Choroid plexus epithelial cell (primary cell): ENCODE data around the gene ID3.

Experiments used
- DNase-seq: peaks from one replicate; pipeline ENCODE4 v3.0.0-alpha.2; 2010; ENCODE audit warnings: low read depth
- H3K4me3 ChIP-seq: 2 replicates; pipeline ENCODE4 v1.5.1; 2011; ENCODE audit warnings: low read depth, mild to moderate bottlenecking, control low read depth, low read length, moderate library complexity
- TF ChIP-seq, protein P1 (sequence below): conservative IDR thresholded peaks from 2 replicates; pipeline ENCODE4 v1.5.1; 2011; ENCODE audit warnings: low read depth, mild to moderate bottlenecking, control low read depth, inconsistent platforms, low read length, moderate library complexity

Gene ID3

DNA sequence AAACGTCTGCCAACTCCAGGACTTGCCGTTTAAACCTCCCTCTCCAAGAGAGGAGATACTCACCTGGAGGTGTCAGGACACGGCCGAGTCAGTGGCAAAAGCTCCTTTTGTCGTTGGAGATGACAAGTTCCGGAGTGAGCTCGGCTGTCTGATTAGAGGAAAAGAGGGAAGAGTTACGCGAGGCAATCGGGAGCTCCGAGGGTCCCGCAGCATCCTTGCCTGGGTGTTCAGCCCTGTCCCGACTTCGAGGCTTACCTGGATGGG, 497 bp downstream of the ID3 start:
- peak overlapping the region; percentile 91 for H3K4me3 ChIP-seq
- TF ChIP-seq, protein P1, sequence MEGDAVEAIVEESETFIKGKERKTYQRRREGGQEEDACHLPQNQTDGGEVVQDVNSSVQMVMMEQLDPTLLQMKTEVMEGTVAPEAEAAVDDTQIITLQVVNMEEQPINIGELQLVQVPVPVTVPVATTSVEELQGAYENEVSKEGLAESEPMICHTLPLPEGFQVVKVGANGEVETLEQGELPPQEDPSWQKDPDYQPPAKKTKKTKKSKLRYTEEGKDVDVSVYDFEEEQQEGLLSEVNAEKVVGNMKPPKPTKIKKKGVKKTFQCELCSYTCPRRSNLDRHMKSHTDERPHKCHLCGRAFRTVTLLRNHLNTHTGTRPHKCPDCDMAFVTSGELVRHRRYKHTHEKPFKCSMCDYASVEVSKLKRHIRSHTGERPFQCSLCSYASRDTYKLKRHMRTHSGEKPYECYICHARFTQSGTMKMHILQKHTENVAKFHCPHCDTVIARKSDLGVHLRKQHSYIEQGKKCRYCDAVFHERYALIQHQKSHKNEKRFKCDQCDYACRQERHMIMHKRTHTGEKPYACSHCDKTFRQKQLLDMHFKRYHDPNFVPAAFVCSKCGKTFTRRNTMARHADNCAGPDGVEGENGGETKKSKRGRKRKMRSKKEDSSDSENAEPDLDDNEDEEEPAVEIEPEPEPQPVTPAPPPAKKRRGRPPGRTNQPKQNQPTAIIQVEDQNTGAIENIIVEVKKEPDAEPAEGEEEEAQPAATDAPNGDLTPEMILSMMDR = no peak
- DNase-seq = peak; percentile 34

DNA sequence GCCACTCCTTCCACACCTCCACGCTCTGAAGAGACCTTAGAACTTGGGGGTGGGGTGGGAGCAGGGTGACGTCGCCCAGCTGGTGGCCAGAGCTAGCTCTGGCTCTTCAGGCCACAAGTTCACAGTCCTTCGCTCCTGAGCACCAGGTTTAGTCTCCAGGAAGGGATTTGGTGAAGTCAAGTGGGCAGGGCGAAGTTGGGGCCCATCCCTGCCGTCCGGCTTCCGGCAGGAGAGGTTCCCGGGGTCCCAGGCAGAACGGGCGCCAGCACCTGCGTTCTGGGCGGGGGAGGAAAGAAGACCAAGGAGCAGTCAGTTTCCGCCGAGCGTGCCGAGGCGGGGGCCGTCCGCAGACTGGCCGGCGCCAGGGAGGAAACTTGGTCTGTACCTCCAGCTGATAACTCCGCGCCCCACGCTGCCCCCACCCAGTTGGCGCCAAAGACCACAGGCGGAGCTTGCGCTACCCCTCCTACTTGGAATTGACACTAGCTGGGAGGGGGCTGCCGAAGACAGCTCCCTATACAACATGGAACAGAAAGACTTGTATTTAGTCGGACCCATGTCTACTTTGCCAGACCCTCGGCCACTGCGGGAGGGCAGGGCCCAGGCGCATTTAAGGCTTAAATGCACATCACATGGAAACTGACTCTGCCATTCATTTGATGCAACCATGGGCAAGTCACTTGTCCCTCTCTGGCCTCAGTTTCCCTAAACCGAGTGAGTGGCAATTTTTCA, 995 bp downstream of the ID3 start:
- peak overlapping the region; percentile 91 for H3K4me3 ChIP-seq
- DNase-seq = peak; percentile 47
- TF ChIP-seq, protein P1 = no peak

DNA sequence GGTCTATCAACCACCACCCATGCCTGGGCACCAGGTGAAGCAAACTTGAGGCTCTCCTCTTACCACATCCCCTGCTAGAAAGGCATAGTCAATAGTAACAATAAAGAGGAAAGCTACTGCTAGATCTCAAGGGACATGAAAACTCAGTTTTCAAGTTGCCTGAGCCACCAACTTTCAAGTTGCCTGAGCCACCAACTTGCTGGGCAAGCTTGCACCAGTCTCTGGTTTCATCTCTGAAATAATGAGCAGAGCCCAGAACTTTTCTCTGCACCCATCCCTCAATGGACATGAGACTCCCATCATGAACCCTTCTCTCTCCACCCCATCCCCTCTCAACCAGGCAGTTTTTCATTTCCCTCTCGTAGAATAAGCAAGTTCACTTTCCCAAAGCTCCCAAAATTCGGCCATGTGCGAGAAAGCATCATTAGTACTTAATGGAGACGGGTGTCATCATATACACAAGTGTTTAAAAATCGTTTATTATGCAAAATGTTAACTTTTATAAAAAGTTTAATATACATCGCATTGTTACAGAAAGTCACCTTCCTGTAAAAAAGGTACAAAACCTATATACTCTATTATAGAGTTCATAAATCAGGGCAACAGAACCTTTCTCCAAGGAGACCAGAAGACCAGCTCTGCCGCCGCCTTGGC, 1.7 kb downstream of the ID3 start:
- TF ChIP-seq, protein P1 = no peak
- H3K4me3 ChIP-seq = peak overlapping the region; percentile 91
- peak; percentile 36 for DNase-seq

DNA sequence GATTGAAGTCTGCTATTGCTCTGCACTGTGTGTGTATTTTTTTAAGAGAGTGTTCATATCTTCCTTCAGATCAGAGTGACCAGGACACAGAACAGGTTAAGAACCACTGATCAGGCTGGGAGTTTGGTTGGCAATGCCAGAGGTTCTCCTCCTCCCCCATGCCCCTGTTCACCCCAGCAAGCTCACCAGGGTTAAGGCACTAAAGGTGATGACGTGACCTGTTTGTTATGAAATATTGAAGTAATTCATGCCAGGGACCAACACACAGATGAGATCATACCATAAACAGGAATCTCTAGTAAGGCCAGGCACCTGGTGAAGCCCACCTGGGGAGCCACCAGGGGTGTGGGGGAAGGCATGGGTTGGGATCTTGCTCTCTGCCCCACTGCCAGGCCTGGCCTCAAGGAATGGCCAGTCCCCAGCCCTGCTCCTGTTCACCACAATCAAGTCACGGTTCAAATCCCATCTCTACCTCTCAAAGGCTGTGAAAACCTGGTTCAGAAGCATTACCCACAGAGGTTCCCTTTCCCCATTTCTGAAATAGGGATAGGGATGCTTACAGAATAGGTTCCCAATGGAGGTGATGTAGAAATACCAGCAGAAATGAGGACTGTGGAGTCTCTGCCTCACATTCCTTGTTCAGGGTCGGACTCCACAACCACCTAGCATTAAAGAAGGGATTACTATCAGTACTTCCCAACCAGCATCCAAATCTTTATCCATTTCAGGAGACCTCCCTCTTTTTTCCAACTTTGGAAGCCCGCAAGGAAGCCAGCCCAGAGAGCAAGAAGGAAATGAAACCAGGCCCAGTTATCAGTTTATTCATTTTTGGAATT, 2.4 kb downstream of the ID3 start:
- TF ChIP-seq, protein P1 = no peak
- peak overlapping the region; percentile 91 for H3K4me3 ChIP-seq
- DNase-seq = peak; percentile 73

DNA sequence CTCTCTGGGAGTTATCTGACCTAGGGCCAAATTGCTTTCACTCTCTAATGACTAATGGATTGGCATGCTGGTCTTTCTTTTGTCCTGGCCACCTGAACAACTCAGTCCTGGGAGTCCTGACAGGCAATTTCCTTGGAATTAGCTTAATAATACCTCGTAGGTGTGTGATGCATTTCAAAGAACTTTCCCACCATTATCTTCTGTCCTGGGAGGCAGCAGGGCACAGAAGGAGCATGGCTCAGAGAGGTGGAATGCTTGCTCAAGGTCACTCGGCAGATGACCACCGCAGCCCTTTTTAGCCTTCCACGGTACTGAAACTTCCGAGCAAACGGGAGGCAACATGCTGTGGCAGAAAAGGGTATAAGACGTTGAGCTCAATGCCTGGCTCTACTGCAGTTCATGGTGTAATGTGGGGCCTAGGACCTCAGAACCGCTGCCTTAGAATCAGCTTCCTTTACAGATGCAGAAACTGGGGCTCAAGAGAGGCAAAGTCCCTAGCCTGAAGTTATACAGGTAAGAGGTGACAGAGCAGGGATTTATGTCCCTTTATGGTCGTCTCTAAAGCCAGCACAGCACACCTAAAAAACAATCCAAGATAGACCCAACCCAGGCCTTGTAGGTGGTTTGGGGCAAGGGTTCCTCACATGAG, 3.2 kb downstream of the ID3 start:
- TF ChIP-seq, protein P1 = no peak
- peak overlapping the region; percentile 91 for H3K4me3 ChIP-seq
- DNase-seq = peak; percentile 79

DNA sequence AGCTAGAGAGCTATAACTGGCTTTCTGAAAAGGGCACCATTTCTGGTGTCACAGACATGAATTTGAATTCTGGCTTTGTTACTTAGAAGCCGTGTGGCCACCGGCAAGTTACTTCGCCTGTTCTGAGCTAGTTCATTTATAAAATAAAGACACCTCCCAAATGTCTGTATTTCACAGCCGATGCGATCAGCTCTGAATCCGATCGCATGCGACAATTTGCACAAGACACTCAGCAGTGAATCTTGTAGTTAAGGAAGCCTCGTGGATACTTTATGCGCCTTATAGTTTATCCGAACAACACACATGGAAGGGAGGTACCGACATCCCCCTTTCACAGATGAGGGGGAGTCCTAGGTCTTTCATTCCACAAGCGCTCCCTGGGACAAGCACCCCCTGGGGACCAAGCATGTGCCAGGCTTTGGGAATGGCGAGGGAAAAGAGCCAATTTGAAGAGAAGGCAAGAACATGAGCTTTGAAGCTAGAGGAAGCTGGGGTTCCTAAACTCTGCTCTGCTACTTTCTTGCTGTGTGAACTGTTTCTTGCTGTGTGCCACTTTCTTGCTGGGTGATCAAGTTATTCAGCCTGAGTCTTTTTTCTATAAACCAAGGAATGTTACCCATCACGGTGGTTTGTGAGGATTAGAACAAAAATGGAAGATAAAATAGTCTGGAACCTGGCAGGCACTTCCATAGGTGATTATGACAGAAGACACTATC, 3.9 kb downstream of the ID3 start:
- H3K4me3 ChIP-seq = peak overlapping the region; percentile 91
- peak; percentile 61 for DNase-seq
- TF ChIP-seq, protein P1 = no peak
